Memory B cell (primary cell): ENCODE measurements around the gene NUTM2G.
"Not testable (repeated sequence)": the region's sequence is repeated elsewhere in the genome, so short reads cannot be mapped to it uniquely, and the experiment has no call there.

ENCODE experiments used
- ATAC-seq: fragments of 150-1000 bp; cut with Tn5 transposase; 2 replicates; pipeline ENCODE4 v1.10.0; 2021; ENCODE audit warnings: low read depth, mild to moderate bottlenecking, moderate library complexity
- DNase-seq, 2 donors: peaks; one replicate each; pipeline ENCODE4 v3.0.0; 2022; ENCODE audit warnings: low spot score in 2 of 2
- H3K27ac Mint-ChIP-seq: one replicate; pipeline ENCODE4 v1.8.0; 2022; ENCODE audit warnings: mild to moderate bottlenecking, moderate library complexity, mixed read lengths
- H3K27me3 Mint-ChIP-seq: one replicate; pipeline ENCODE4 v1.8.0; 2022; ENCODE audit warnings: mixed read lengths
- H3K36me3 Mint-ChIP-seq: one replicate; pipeline ENCODE4 v1.8.0; 2022; ENCODE audit warnings: mild to moderate bottlenecking, mixed read lengths
- H3K4me1 Mint-ChIP-seq: one replicate; pipeline ENCODE4 v1.8.0; 2022; ENCODE audit warnings: mixed read lengths
- H3K4me3 Mint-ChIP-seq: one replicate; pipeline ENCODE4 v1.8.0; 2022; ENCODE audit warnings: mild to moderate bottlenecking, moderate library complexity, mixed read lengths
- H3K9me3 Mint-ChIP-seq: one replicate; pipeline ENCODE4 v1.8.0; 2022; ENCODE audit warnings: mixed read lengths

NUTM2G gene

DNA sequence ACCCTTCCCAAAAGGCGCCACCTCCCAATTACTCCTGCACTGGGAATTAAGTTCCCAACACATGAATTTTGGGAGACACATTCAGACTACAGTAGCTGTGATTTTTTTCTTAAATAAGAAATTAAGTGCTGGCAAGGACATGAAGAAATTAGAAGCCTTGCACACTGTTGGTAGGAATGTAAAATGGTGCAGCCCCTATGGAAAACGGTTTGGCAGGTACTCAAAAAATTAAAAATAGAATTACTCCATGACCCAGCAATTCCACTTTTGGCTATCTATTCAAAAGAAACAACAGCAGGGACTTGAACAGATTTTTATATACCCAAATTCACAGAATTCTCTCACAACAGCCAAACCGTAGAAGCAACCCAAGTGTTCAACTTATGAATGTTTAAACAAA is 55.5 kb downstream of the NUTM2G start:
- DNase-seq, H3K36me3 Mint-ChIP-seq, H3K27ac Mint-ChIP-seq, ATAC-seq, H3K9me3 Mint-ChIP-seq, H3K4me3 Mint-ChIP-seq, H3K27me3 Mint-ChIP-seq: not testable (repeated sequence)
- H3K4me1 Mint-ChIP-seq: peaks cover 15% of the 10 kb centered on the region

DNA sequence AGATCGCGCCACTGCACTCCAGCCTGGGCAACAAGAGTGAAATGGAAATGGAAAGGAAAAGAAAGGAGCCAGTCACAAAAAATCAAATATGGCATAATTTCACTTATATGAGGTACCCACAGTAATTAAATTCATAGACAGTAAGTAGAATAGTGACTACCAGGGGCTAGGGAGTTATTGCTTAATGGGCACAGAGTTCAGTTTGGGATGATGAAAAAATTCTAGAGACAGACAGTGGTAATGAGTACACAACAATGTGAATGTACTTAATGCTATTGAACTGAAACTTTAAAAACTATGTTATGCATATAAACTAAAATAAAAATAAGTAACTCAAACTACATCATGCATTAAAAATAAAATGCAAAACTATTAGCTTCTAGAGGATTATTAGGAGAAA is 56.2 kb downstream of the NUTM2G start:
- not testable (repeated sequence) for H3K27me3 Mint-ChIP-seq, ATAC-seq, H3K4me3 Mint-ChIP-seq, H3K36me3 Mint-ChIP-seq, H3K9me3 Mint-ChIP-seq, H3K27ac Mint-ChIP-seq, DNase-seq
- peaks cover 16% of the 10 kb centered on the region for H3K4me1 Mint-ChIP-seq
